ENCODE measurements around the gene UBE2K. TPM values are rescaled to one million over a fixed set of nuclear protein-coding genes. Genes with fewer than 3 reads are reported as not detected.

UBE2K gene
- total RNA-seq, 1 donor from 2014 or later, result 102 TPM

DNA sequence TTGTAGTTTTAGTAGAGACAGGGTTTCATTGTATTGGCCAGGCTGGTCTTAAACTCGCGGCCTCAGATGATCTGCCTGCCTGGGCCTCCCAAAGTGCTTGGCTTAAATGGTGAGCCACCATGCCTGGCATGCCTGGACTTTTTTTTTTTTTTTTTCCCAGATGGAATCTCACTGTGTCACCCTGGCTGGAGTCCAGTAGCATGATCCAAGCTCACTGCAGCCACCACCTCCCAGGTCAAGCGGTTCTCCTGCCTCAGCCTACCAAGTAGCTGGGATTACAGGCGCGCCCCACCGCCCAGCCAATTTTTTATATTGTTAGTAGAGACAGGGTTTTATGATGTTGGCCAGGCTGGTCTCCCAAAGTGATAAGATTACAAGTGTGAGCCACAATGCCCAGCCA lies 8.4 kb downstream of the UBE2K start:
- no peak for TF ChIP-seq CTCF (IDR thresholded peaks at IDR 0.05; ENCODE audit: unreplicated experiment)
- Mint-ChIP-seq H3K4me3 (ENCODE audit: unreplicated experiment) (no peak overlapping the region), H3K4me1 (ENCODE audit: unreplicated experiment) (peaks cover 7% of the 10 kb centered on the region), H3K9me3 (ENCODE audit: unreplicated experiment) (no peaks in the 10 kb centered on the region), H3K27ac (ENCODE audit: unreplicated experiment) (peak overlapping the region; percentile 32), H3K36me3 (ENCODE audit: low read depth, unreplicated experiment) (peaks cover 4% of the 10 kb centered on the region), H3K27me3 (ENCODE audit: unreplicated experiment) (peaks cover 3% of the 10 kb centered on the region)
- DNase-seq (ENCODE audit: low spot score), result no peak

GRCh38 chr4:39706741-39707511 lies 9.0 kb downstream of the UBE2K start:
- Mint-ChIP-seq H3K4me1 (ENCODE audit: unreplicated experiment) (peaks cover 7% of the 10 kb centered on the region), H3K36me3 (ENCODE audit: low read depth, unreplicated experiment) (peaks cover 4% of the 10 kb centered on the region), H3K4me3 (ENCODE audit: unreplicated experiment) (no peak overlapping the region), H3K27me3 (ENCODE audit: unreplicated experiment) (peaks cover 3% of the 10 kb centered on the region), H3K9me3 (ENCODE audit: unreplicated experiment) (no peaks in the 10 kb centered on the region), H3K27ac (ENCODE audit: unreplicated experiment) (peak overlapping the region; percentile 32)
- no peak for TF ChIP-seq CTCF (IDR thresholded peaks at IDR 0.05; ENCODE audit: unreplicated experiment)
- no peak for DNase-seq (ENCODE audit: low spot score)

- Mint-ChIP-seq H3K27me3 (ENCODE audit: unreplicated experiment) (peaks cover 3% of the 10 kb centered on the region), H3K27ac (ENCODE audit: unreplicated experiment) (no peak overlapping the region), H3K4me1 (ENCODE audit: unreplicated experiment) (peaks cover 7% of the 10 kb centered on the region), H3K4me3 (ENCODE audit: unreplicated experiment) (no peak overlapping the region), H3K36me3 (ENCODE audit: low read depth, unreplicated experiment) (peaks cover 4% of the 10 kb centered on the region), H3K9me3 (ENCODE audit: unreplicated experiment) (no peaks in the 10 kb centered on the region)
- no peak for DNase-seq (ENCODE audit: low spot score)
- TF ChIP-seq CTCF (IDR thresholded peaks at IDR 0.05; ENCODE audit: unreplicated experiment), result no peak
Measured at GRCh38 chr4:39710098-39710896, 12.4 kb downstream of the UBE2K start.

GRCh38 chr4:39712819-39713607 lies 15.1 kb downstream of the UBE2K start:
- Mint-ChIP-seq H3K9me3 (ENCODE audit: unreplicated experiment) (no peaks in the 10 kb centered on the region), H3K36me3 (ENCODE audit: low read depth, unreplicated experiment) (peaks cover 12% of the 10 kb centered on the region), H3K27ac (ENCODE audit: unreplicated experiment) (no peak overlapping the region), H3K4me3 (ENCODE audit: unreplicated experiment) (no peak overlapping the region), H3K4me1 (ENCODE audit: unreplicated experiment) (peaks cover 10% of the 10 kb centered on the region), H3K27me3 (ENCODE audit: unreplicated experiment) (peaks cover under 1% of the 10 kb centered on the region)
- no peak for TF ChIP-seq CTCF (IDR thresholded peaks at IDR 0.05; ENCODE audit: unreplicated experiment)
- no peak for DNase-seq (ENCODE audit: low spot score)

All from endothelial cell (in vitro differentiated cells).